ENCODE results near the gene PTPRE. TPM values are rescaled to one million over a fixed set of nuclear protein-coding genes. Genes with fewer than 3 reads are reported as not detected.

PTPRE gene
- total and polyA plus RNA-seq, 2 donors from 2014 or later = 1.1 to 25.7 TPM

- H3K4me3 ChIP-seq (ENCODE audit: low read length in 3 of 3) = no peak overlapping the region
- no peak overlapping the region for H3K27ac ChIP-seq (ENCODE audit: low read depth in 2 of 2, low read length in 2 of 2)
- no peak for DNase-seq
- TF ChIP-seq CTCF (IDR thresholded peaks at IDR 0.05; ENCODE audit: borderline replicate concordance, extremely low read depth, insufficient read depth) = no peak
- H3K27me3 ChIP-seq (ENCODE audit: control insufficient read depth, insufficient read depth, low read length) = no peaks in the 10 kb centered on the region
- no peak overlapping the region for H3K9ac ChIP-seq (ENCODE audit: low read length in 3 of 3)
- no peak for FAIRE-seq
- H3K36me3 ChIP-seq (ENCODE audit: control insufficient read depth in 2 of 3, insufficient read depth in 3 of 3, low read length in 3 of 3) = no peaks in the 10 kb centered on the region
- H3K4me1 ChIP-seq (ENCODE audit: control insufficient read depth in 2 of 3, insufficient read depth in 2 of 3, low read depth in 1 of 3, low read length in 3 of 3) = no peaks in the 10 kb centered on the region
- H3K9me3 ChIP-seq (ENCODE audit: control insufficient read depth in 2 of 3, insufficient read depth in 1 of 3, low read length in 3 of 3) = no peaks in the 10 kb centered on the region
- intact Hi-C loops (cut with DNase I) = no loop called here
These were observed 33.0 kb downstream of the PTPRE start for GRCh38 chr10:127939786-127940330.

DNA sequence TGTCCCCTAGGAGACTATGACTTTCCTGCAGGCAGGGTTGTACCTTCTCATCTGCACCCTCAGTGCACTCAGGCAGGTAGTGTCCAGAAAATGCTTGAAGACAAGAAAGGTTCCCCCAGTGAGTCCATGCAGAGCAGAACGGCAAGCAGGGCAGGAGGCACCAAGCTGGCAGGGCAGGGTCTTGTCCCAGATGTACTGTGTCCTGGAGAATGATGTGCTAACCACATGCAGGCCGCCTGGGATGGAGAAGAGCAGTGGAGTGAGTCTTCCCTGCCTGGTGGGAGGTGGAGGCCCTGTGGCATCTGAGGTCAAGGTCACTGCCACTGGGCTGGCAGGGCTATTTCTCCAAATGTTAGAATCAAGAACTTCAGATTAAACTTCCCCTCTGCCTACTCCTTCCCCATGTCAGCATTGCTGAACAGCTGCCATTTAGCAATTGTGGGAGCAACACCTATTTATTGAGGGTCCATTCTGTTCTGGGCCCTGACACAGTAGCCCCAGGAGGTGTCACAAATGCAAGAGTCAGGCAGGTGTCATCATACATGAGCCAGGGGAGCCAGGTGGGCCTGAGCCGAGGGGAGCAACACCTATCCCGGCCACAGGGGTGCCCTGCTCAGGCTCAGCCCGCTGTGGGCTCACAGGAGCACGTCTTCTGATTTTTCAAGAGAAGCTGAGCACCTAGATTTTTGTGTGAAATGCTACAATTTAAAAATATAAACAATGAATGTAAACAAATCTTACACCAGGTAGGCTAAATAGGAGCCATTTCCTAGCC, 34.1 kb downstream of the PTPRE start:
- Histone ChIP-seq H3K9me3 (ENCODE audit: control insufficient read depth in 2 of 3, insufficient read depth in 1 of 3, low read length in 3 of 3) (no peaks in the 10 kb centered on the region), H3K27me3 (ENCODE audit: control insufficient read depth, insufficient read depth, low read length) (no peaks in the 10 kb centered on the region), H3K9ac (ENCODE audit: low read length in 3 of 3) (no peak overlapping the region), H3K27ac (ENCODE audit: low read depth in 2 of 2, low read length in 2 of 2) (no peak overlapping the region), H3K4me1 (ENCODE audit: control insufficient read depth in 2 of 3, insufficient read depth in 2 of 3, low read depth in 1 of 3, low read length in 3 of 3) (peaks cover 0 to 2% (median 0%) of the 10 kb centered on the region in 3 donors), H3K4me3 (ENCODE audit: low read length in 3 of 3) (no peak overlapping the region), H3K36me3 (ENCODE audit: control insufficient read depth in 2 of 3, insufficient read depth in 3 of 3, low read length in 3 of 3) (no peaks in the 10 kb centered on the region)
- no peak for DNase-seq
- FAIRE-seq = no peak
- no peak for TF ChIP-seq CTCF (IDR thresholded peaks at IDR 0.05; ENCODE audit: borderline replicate concordance, extremely low read depth, insufficient read depth)
- intact Hi-C loops (cut with DNase I) = no loop called here

DNA sequence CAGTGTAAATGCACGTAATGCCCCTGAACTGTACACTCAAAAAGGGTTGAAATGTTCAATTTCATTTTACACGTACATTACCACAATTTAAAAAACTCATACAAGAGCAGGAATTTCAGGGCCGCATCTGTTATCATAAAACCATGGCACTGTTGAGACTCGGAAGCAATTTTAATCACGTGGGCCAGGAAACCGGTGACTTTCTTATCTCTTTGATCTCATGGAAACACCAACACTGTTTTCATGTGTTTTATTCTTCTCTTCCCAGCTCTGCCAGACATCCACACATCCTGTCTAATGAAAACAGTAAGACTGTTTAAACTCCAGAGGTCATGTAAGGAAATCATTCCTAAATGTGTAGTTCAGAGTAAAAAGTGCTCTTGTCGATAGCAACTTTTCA, 35.9 kb downstream of the PTPRE start:
- FAIRE-seq = no peak
- Histone ChIP-seq H3K9me3 (ENCODE audit: control insufficient read depth in 2 of 3, insufficient read depth in 1 of 3, low read length in 3 of 3) (no peaks in the 10 kb centered on the region), H3K36me3 (ENCODE audit: control insufficient read depth in 2 of 3, insufficient read depth in 3 of 3, low read length in 3 of 3) (no peaks in the 10 kb centered on the region), H3K4me3 (ENCODE audit: low read length in 3 of 3) (no peak overlapping the region), H3K9ac (ENCODE audit: low read length in 3 of 3) (no peak overlapping the region), H3K27me3 (ENCODE audit: control insufficient read depth, insufficient read depth, low read length) (no peaks in the 10 kb centered on the region), H3K4me1 (ENCODE audit: control insufficient read depth in 2 of 3, insufficient read depth in 2 of 3, low read depth in 1 of 3, low read length in 3 of 3) (peaks cover 0 to 2% (median 0%) of the 10 kb centered on the region in 3 donors), H3K27ac (ENCODE audit: low read depth in 2 of 2, low read length in 2 of 2) (no peak overlapping the region)
- intact Hi-C loops (cut with DNase I) = no loop called here
- TF ChIP-seq CTCF (IDR thresholded peaks at IDR 0.05; ENCODE audit: borderline replicate concordance, extremely low read depth, insufficient read depth) = no peak
- peak in 2 of 5 donors; percentile 9 to 36 for DNase-seq
